T-helper 1 cell treated with Interleukin-12 subunit alpha and Interleukin-12 subunit beta and Interleukin-4 antibody, amounts not matched to agents 30 μg/mL and 1 μg/mL, for 36 hours (primary cell): ENCODE results near the gene CAMK1D.
A peak's percentile ranks its signal among the peaks of the same experiment; 100 is the strongest.

Source experiments
- H3K27ac Mint-ChIP-seq: one replicate; pipeline ENCODE4 v1.8.0; 2021; ENCODE audit warnings: mild to moderate bottlenecking, mixed read lengths
- H3K27me3 Mint-ChIP-seq: one replicate; pipeline ENCODE4 v1.8.0; 2021; ENCODE audit warnings: low read depth, mixed read lengths
- H3K36me3 Mint-ChIP-seq: one replicate; pipeline ENCODE4 v1.8.0; 2021; ENCODE audit warnings: low read depth, mixed read lengths
- H3K4me1 Mint-ChIP-seq: one replicate; pipeline ENCODE4 v1.8.0; 2021; ENCODE audit warnings: low read depth, mixed read lengths
- H3K4me3 Mint-ChIP-seq: one replicate; pipeline ENCODE4 v1.8.0; 2021; ENCODE audit warnings: mild to moderate bottlenecking, moderate library complexity, mixed read lengths
- H3K9me3 Mint-ChIP-seq: one replicate; pipeline ENCODE4 v1.8.0; 2021; ENCODE audit warnings: mixed read lengths

Gene CAMK1D

GRCh38 chr10:12590675-12591659 lies 241.6 kb downstream of the CAMK1D start:
- Mint-ChIP-seq H3K27me3 (no peaks in the 10 kb centered on the region), H3K9me3 (peaks cover 19% of the 10 kb centered on the region), H3K36me3 (peaks cover 18% of the 10 kb centered on the region), H3K27ac (peak overlapping the region; percentile 71), H3K4me1 (peaks cover 82% of the 10 kb centered on the region), H3K4me3 (no peak overlapping the region)

GRCh38 chr10:12592967-12593366 lies 243.6 kb downstream of the CAMK1D start:
- H3K27ac Mint-ChIP-seq, result peak overlapping the region; percentile 96
- H3K4me3 Mint-ChIP-seq, result no peak overlapping the region
- H3K9me3 Mint-ChIP-seq, result peaks cover 31% of the 10 kb centered on the region
- peaks cover 28% of the 10 kb centered on the region for H3K36me3 Mint-ChIP-seq
- H3K4me1 Mint-ChIP-seq, result peaks cover 76% of the 10 kb centered on the region
- no peaks in the 10 kb centered on the region for H3K27me3 Mint-ChIP-seq

- Mint-ChIP-seq H3K36me3 (peaks cover 38% of the 10 kb centered on the region), H3K4me3 (peak overlapping the region; percentile 68), H3K4me1 (peaks cover 77% of the 10 kb centered on the region), H3K9me3 (peaks cover 40% of the 10 kb centered on the region), H3K27ac (peak overlapping the region; percentile 96), H3K27me3 (no peaks in the 10 kb centered on the region)
Measured at GRCh38 chr10:12594448-12594944, 245.1 kb downstream of the CAMK1D start.

- H3K9me3 Mint-ChIP-seq, result peaks cover 50% of the 10 kb centered on the region
- no peak overlapping the region for H3K4me3 Mint-ChIP-seq
- H3K27me3 Mint-ChIP-seq, result no peaks in the 10 kb centered on the region
- H3K36me3 Mint-ChIP-seq, result peaks cover 44% of the 10 kb centered on the region
- peak overlapping the region; percentile 86 for H3K27ac Mint-ChIP-seq
- H3K4me1 Mint-ChIP-seq, result peaks cover 68% of the 10 kb centered on the region
Measured at GRCh38 chr10:12595936-12596576, 246.7 kb downstream of the CAMK1D start.

GRCh38 chr10:12597176-12597575 lies 247.8 kb downstream of the CAMK1D start:
- no peak overlapping the region for H3K27ac Mint-ChIP-seq
- peaks cover 61% of the 10 kb centered on the region for H3K4me1 Mint-ChIP-seq
- H3K4me3 Mint-ChIP-seq, result no peak overlapping the region
- peaks cover 42% of the 10 kb centered on the region for H3K36me3 Mint-ChIP-seq
- H3K9me3 Mint-ChIP-seq, result peaks cover 50% of the 10 kb centered on the region
- H3K27me3 Mint-ChIP-seq, result no peaks in the 10 kb centered on the region

GRCh38 chr10:12597788-12598765 lies 248.7 kb downstream of the CAMK1D start:
- Mint-ChIP-seq H3K27ac (peak overlapping the region; percentile 50), H3K27me3 (no peaks in the 10 kb centered on the region), H3K4me3 (peak overlapping the region; percentile 34), H3K4me1 (peaks cover 54% of the 10 kb centered on the region), H3K9me3 (peaks cover 50% of the 10 kb centered on the region), H3K36me3 (peaks cover 42% of the 10 kb centered on the region)

- Mint-ChIP-seq H3K36me3 (peaks cover 32% of the 10 kb centered on the region), H3K4me3 (no peak overlapping the region), H3K4me1 (peaks cover 46% of the 10 kb centered on the region), H3K27ac (no peak overlapping the region), H3K9me3 (peaks cover 34% of the 10 kb centered on the region), H3K27me3 (no peaks in the 10 kb centered on the region)
Measured at GRCh38 chr10:12600652-12601051, 251.3 kb downstream of the CAMK1D start.

GRCh38 chr10:12602521-12602920 lies 253.2 kb downstream of the CAMK1D start:
- Mint-ChIP-seq H3K4me1 (peaks cover 47% of the 10 kb centered on the region), H3K9me3 (peaks cover 22% of the 10 kb centered on the region), H3K36me3 (peaks cover 24% of the 10 kb centered on the region), H3K4me3 (no peak overlapping the region), H3K27me3 (no peaks in the 10 kb centered on the region), H3K27ac (no peak overlapping the region)

- Mint-ChIP-seq H3K27ac (peak overlapping the region; percentile 12), H3K9me3 (peaks cover 12% of the 10 kb centered on the region), H3K4me3 (no peak overlapping the region), H3K4me1 (peaks cover 38% of the 10 kb centered on the region), H3K36me3 (peaks cover 16% of the 10 kb centered on the region), H3K27me3 (no peaks in the 10 kb centered on the region)
Measured at GRCh38 chr10:12603766-12604470, 254.6 kb downstream of the CAMK1D start.

- no peaks in the 10 kb centered on the region for H3K27me3 Mint-ChIP-seq
Measured at GRCh38 chr10:12605580-12606405, 256.4 kb downstream of the CAMK1D start.

GRCh38 chr10:12606461-12606860 lies 257.1 kb downstream of the CAMK1D start:
- peak overlapping the region; percentile 98 for H3K27ac Mint-ChIP-seq
- peak overlapping the region; percentile 72 for H3K4me3 Mint-ChIP-seq
- peaks cover 5% of the 10 kb centered on the region for H3K36me3 Mint-ChIP-seq
- H3K9me3 Mint-ChIP-seq, result no peaks in the 10 kb centered on the region
- H3K4me1 Mint-ChIP-seq, result peaks cover 35% of the 10 kb centered on the region
- H3K27me3 Mint-ChIP-seq, result no peaks in the 10 kb centered on the region

More at GRCh38 chr10:12605580-12606405, 256.4 kb downstream of the CAMK1D start:
- H3K27ac Mint-ChIP-seq, result peak overlapping the region; percentile 98
- H3K4me1 Mint-ChIP-seq, result peaks cover 41% of the 10 kb centered on the region
- H3K36me3 Mint-ChIP-seq, result peaks cover 6% of the 10 kb centered on the region
- peaks cover 3% of the 10 kb centered on the region for H3K9me3 Mint-ChIP-seq
- H3K4me3 Mint-ChIP-seq, result peak overlapping the region; percentile 72

GRCh38 chr10:12608761-12609160 lies 259.4 kb downstream of the CAMK1D start:
- Mint-ChIP-seq H3K27ac (no peak overlapping the region), H3K9me3 (no peaks in the 10 kb centered on the region), H3K27me3 (no peaks in the 10 kb centered on the region), H3K36me3 (peaks cover 3% of the 10 kb centered on the region), H3K4me1 (peaks cover 35% of the 10 kb centered on the region), H3K4me3 (no peak overlapping the region)

DNA sequence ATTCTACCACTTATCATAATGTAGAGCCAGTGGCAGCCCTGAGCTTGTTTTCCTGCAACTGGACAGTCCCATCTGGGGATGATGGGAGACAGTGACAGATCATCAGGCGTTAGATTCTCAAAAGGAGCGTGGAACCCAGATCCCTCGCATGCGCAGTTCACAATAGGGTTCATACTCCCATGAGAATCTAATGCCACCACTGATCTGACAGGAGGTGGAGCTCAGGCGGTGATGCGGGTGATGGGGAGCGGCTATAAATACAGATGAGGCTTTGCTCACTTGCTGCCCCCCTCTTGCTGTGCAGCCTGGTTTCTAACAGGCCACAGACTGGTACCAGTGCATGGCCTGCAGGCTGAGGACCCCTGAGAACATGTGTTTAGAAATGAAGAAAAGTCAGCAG lies 260.1 kb downstream of the CAMK1D start:
- H3K27ac Mint-ChIP-seq, result no peak overlapping the region

More for the DNA sequence above, 260.1 kb downstream of the CAMK1D start:
- no peaks in the 10 kb centered on the region for H3K9me3 Mint-ChIP-seq
- peaks cover 33% of the 10 kb centered on the region for H3K4me1 Mint-ChIP-seq
- no peaks in the 10 kb centered on the region for H3K27me3 Mint-ChIP-seq
- H3K4me3 Mint-ChIP-seq, result no peak overlapping the region
- H3K36me3 Mint-ChIP-seq, result peaks cover 2% of the 10 kb centered on the region
